AG04449 (cell line): ENCODE data around the gene RTP5.
"Not testable (repeated sequence)": the region's sequence is repeated elsewhere in the genome, so short reads cannot be mapped to it uniquely, and the experiment has no call there.

Source experiments
- CTCF ChIA-PET: fragments of 350-600 bp; formaldehyde crosslinking; extraction: SDS; loops from one replicate; lab custom pipeline; 2021; ENCODE audit warnings: antibody characterized with exemption; lab: Yijun Ruan, JAX
- POLR2A ChIA-PET: fragments of 400-600, 350-600 bp; formaldehyde crosslinking; extraction: SDS; loops from one replicate; lab custom pipeline; 2020; ENCODE audit warnings: antibody characterized with exemption, inconsistent platforms; lab: Yijun Ruan, JAX
- DNase-seq: peaks from one replicate; pipeline ENCODE4 v3.0.0-alpha.2; 2010; ENCODE audit warnings: low read depth, low spot score
- H3K4me3 ChIP-seq: 2 replicates; pipeline ENCODE4 v1.5.1; 2011; ENCODE audit warnings: low read depth, mild to moderate bottlenecking, control low read depth, low read length
- TF ChIP-seq, protein P1 (sequence below): IDR thresholded peaks from one replicate; pipeline ENCODE4 v1.5.1; 2011; ENCODE audit warnings: mild to moderate bottlenecking, moderate library complexity, low read length, control low read depth, inconsistent platforms; ENCODE audit not compliant: insufficient read depth; ENCODE audit errors: missing control alignments

The RTP5 gene

GRCh38 chr2:241912021-241912555 lies 42.6 kb downstream of the RTP5 start:
- H3K4me3 ChIP-seq = no peak overlapping the region
- ChIA-PET POLR2A (no interaction called here), CTCF (no interaction called here)
- TF ChIP-seq, protein P1, sequence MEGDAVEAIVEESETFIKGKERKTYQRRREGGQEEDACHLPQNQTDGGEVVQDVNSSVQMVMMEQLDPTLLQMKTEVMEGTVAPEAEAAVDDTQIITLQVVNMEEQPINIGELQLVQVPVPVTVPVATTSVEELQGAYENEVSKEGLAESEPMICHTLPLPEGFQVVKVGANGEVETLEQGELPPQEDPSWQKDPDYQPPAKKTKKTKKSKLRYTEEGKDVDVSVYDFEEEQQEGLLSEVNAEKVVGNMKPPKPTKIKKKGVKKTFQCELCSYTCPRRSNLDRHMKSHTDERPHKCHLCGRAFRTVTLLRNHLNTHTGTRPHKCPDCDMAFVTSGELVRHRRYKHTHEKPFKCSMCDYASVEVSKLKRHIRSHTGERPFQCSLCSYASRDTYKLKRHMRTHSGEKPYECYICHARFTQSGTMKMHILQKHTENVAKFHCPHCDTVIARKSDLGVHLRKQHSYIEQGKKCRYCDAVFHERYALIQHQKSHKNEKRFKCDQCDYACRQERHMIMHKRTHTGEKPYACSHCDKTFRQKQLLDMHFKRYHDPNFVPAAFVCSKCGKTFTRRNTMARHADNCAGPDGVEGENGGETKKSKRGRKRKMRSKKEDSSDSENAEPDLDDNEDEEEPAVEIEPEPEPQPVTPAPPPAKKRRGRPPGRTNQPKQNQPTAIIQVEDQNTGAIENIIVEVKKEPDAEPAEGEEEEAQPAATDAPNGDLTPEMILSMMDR = no peak
- DNase-seq = no peak

- ChIA-PET CTCF (no interaction called here), POLR2A (no interaction called here)
- no peak overlapping the region for H3K4me3 ChIP-seq
- DNase-seq = no peak
- TF ChIP-seq, protein P1 = no peak
Measured at GRCh38 chr2:241913703-241914102, 44.2 kb downstream of the RTP5 start.

DNA sequence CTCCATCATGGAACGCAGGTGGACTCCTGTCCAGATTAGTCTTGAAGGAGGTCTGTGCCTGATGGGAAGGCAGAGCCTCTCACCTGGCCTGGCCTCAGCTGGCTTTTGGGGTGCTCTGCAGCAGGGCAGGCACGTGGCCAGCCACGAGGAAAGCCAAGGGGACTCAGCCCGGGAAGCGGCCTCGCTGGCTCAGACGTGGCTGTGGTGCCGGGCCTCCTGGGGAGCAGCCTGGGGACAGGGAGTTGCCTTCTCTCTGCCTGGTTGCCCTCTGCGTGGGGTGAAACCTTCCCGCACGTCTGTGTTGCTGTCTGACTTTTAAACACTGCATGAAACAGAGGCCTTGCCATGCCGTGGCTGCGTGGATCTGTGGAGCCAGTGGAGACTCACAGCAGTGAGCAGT lies 45.0 kb downstream of the RTP5 start:
- ChIA-PET CTCF (no interaction called here), POLR2A (no interaction called here)
- no peak overlapping the region for H3K4me3 ChIP-seq
- no peak for DNase-seq
- TF ChIP-seq, protein P1 = no peak

GRCh38 chr2:241921631-241922030 lies 52.1 kb downstream of the RTP5 start:
- POLR2A ChIA-PET, H3K4me3 ChIP-seq, CTCF ChIA-PET, DNase-seq: not testable (repeated sequence)

DNA sequence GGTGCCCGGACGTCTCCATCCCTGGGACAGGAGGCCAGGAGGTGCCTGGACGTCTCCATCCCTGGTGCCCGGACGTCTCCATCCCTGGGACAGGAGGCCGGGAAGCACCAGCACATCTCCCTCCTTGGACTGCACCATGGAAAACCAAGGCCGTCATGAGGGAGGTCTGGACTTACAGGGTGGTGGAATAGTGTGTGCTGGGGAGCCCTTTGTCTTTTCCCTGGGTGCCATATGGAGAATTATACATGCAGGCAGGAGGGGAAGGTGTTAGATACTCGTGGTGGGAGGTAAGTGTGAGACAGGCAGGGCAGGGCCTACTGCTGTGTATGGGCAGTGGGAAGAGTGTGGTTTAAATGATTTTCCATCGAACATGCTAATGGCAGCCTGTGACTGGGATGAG lies 52.9 kb downstream of the RTP5 start:
- CTCF ChIA-PET = no interaction called here
- H3K4me3 ChIP-seq = no peak overlapping the region
- POLR2A ChIA-PET = no interaction called here
- TF ChIP-seq, protein P1 = no peak
- no peak for DNase-seq

- DNase-seq, CTCF ChIA-PET, POLR2A ChIA-PET, H3K4me3 ChIP-seq: not testable (repeated sequence)
Measured at GRCh38 chr2:241922816-241923601, 53.5 kb downstream of the RTP5 start.
